Tibial artery (tissue), 4 donors: ENCODE measurements around the gene HIGD1A.

Source experiments
- DNase-seq, 2 donors: peaks; one replicate each; pipeline ENCODE4 v3.0.0-alpha.2; 2019
- H3K27ac ChIP-seq, 2 donors: fragments of 200-600 bp; sonication (generic) in 1 of 2; 1 replicate in 1 of 2; 2 replicates in 1 of 2; pipeline ENCODE4 v1.5.1; 2018 to 2019; ENCODE audit warnings: mild to moderate bottlenecking in 1 of 2
- H3K27me3 ChIP-seq, 2 donors: fragments of 200-600 bp; sonication (generic) in 1 of 2; one replicate each; pipeline versions ENCODE4 v1.5.1 to v1.6.0; 2016 to 2019
- H3K36me3 ChIP-seq, 3 donors: fragments of 200-600 bp; sonication (generic) in 2 of 3; one replicate each; pipeline ENCODE4 v1.5.1; 2016 to 2019; ENCODE audit warnings: mild to moderate bottlenecking in 2 of 3
- H3K4me1 ChIP-seq, 4 donors: fragments of 200-600 bp; sonication (generic) in 2 of 4; 1 replicate in 3 of 4; 2 replicates in 1 of 4; pipeline ENCODE4 v1.5.1; 2016 to 2019
- H3K4me3 ChIP-seq, 2 donors: fragments of 200-600 bp; sonication (generic) in 1 of 2; 1 replicate in 1 of 2; 2 replicates in 1 of 2; pipeline ENCODE4 v1.5.1; 2018 to 2019; ENCODE audit warnings: mild to moderate bottlenecking in 2 of 2
- H3K9me3 ChIP-seq, 3 donors: fragments of 200-600 bp; sonication (generic) in 1 of 3; one replicate each; pipeline ENCODE4 v1.5.1; 2016 to 2019
- intact Hi-C: fragments of 100-400 bp; cut with DNase I; formaldehyde crosslinking; loops from one replicate; pipeline ENCODE4 v1.15.0; 2023; ENCODE audit warnings: low total_unique reads
- TF ChIP-seq, protein P1 (sequence below), 2 experiments: fragments of 200-600 bp in 1 of 2; fragments of 450-650 bp in 1 of 2; IDR thresholded peaks; one replicate each; pipeline ENCODE4 v1.5.1; 2017 to 2019; ENCODE audit warnings: antibody characterized with exemption in 2 of 2, mild to moderate bottlenecking in 1 of 2, moderate library complexity in 1 of 2

HIGD1A gene

GRCh38 chr3:42850263-42850662 lies 46.0 kb upstream of the HIGD1A start:
- H3K4me3 ChIP-seq = no peak overlapping the region
- intact Hi-C loops = no loop called here
- peaks cover 5 to 61% (median 41%) of the 10 kb centered on the region in 4 donors for H3K4me1 ChIP-seq
- H3K27ac ChIP-seq = peak overlapping the region; percentile 58 to 75
- no peak for DNase-seq
- no peaks in the 10 kb centered on the region for H3K9me3 ChIP-seq
- TF ChIP-seq, protein P1, sequence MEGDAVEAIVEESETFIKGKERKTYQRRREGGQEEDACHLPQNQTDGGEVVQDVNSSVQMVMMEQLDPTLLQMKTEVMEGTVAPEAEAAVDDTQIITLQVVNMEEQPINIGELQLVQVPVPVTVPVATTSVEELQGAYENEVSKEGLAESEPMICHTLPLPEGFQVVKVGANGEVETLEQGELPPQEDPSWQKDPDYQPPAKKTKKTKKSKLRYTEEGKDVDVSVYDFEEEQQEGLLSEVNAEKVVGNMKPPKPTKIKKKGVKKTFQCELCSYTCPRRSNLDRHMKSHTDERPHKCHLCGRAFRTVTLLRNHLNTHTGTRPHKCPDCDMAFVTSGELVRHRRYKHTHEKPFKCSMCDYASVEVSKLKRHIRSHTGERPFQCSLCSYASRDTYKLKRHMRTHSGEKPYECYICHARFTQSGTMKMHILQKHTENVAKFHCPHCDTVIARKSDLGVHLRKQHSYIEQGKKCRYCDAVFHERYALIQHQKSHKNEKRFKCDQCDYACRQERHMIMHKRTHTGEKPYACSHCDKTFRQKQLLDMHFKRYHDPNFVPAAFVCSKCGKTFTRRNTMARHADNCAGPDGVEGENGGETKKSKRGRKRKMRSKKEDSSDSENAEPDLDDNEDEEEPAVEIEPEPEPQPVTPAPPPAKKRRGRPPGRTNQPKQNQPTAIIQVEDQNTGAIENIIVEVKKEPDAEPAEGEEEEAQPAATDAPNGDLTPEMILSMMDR (IDR thresholded peaks at IDR 0.05) = no peak
- no peaks in the 10 kb centered on the region for H3K27me3 ChIP-seq
- no peaks in the 10 kb centered on the region for H3K36me3 ChIP-seq

- no peak for DNase-seq
- H3K9me3 ChIP-seq = no peaks in the 10 kb centered on the region
- no peak overlapping the region for H3K4me3 ChIP-seq
- no peaks in the 10 kb centered on the region for H3K27me3 ChIP-seq
- TF ChIP-seq, protein P1 (IDR thresholded peaks at IDR 0.05) = no peak
- intact Hi-C loops = no loop called here
- no peaks in the 10 kb centered on the region for H3K36me3 ChIP-seq
- peaks cover 5 to 73% (median 53%) of the 10 kb centered on the region in 4 donors for H3K4me1 ChIP-seq
- H3K27ac ChIP-seq = no peak overlapping the region
These were observed 44.7 kb upstream of the HIGD1A start for GRCh38 chr3:42849017-42849416.

GRCh38 chr3:42847731-42848130 lies 43.4 kb upstream of the HIGD1A start:
- Histone ChIP-seq H3K27ac (peak overlapping the region; percentile 68 to 79), H3K27me3 (no peaks in the 10 kb centered on the region)
- no peak for DNase-seq

GRCh38 chr3:42846685-42847522 lies 42.6 kb upstream of the HIGD1A start:
- no peaks in the 10 kb centered on the region for H3K27me3 ChIP-seq
- intact Hi-C loops = no loop called here
- no peaks in the 10 kb centered on the region for H3K36me3 ChIP-seq
- H3K9me3 ChIP-seq = no peaks in the 10 kb centered on the region
- peaks cover 5 to 77% (median 56%) of the 10 kb centered on the region in 4 donors for H3K4me1 ChIP-seq
- TF ChIP-seq, protein P1 (IDR thresholded peaks at IDR 0.05) = no peak
- peak in 1 of 2 donors; percentile 56 for DNase-seq
- H3K27ac ChIP-seq = peak overlapping the region; percentile 68 to 79
- H3K4me3 ChIP-seq = no peak overlapping the region

More at GRCh38 chr3:42847731-42848130, 43.4 kb upstream of the HIGD1A start:
- Histone ChIP-seq H3K9me3 (no peaks in the 10 kb centered on the region), H3K36me3 (no peaks in the 10 kb centered on the region), H3K4me1 (peaks cover 5 to 77% (median 60%) of the 10 kb centered on the region in 4 donors), H3K4me3 (no peak overlapping the region)
- TF ChIP-seq, protein P1 (IDR thresholded peaks at IDR 0.05) = no peak
- intact Hi-C loops = no loop called here

GRCh38 chr3:42844815-42845214 lies 40.5 kb upstream of the HIGD1A start:
- TF ChIP-seq, protein P1 (IDR thresholded peaks at IDR 0.05) = no peak
- H3K36me3 ChIP-seq = no peaks in the 10 kb centered on the region
- H3K9me3 ChIP-seq = no peaks in the 10 kb centered on the region
- intact Hi-C loops = no loop called here
- no peaks in the 10 kb centered on the region for H3K27me3 ChIP-seq
- no peak overlapping the region for H3K4me3 ChIP-seq
- peaks cover 5 to 70% (median 46%) of the 10 kb centered on the region in 4 donors for H3K4me1 ChIP-seq
- peak overlapping the region; percentile 68 to 79 for H3K27ac ChIP-seq
- DNase-seq = no peak
